HUES48 (cell line): Measurements from ENCODE around the gene CDK5RAP2.

Source experiments
- H3K27ac ChIP-seq: one replicate; pipeline ENCODE4 v1.7.0; 2013; ENCODE audit warnings: low read depth, low read length, inconsistent platforms
- H3K27me3 ChIP-seq: 2 replicates; pipeline ENCODE4 v1.6.1; 2013; ENCODE audit warnings: mild to moderate bottlenecking, low read length; ENCODE audit not compliant: control insufficient read depth, insufficient read depth
- H3K36me3 ChIP-seq: 2 replicates; pipeline ENCODE4 v1.6.1; 2013; ENCODE audit warnings: low read length; ENCODE audit not compliant: control insufficient read depth, insufficient read depth
- H3K4me1 ChIP-seq: 2 replicates; pipeline ENCODE4 v1.6.1; 2013; ENCODE audit warnings: mild to moderate bottlenecking, low read length; ENCODE audit not compliant: control insufficient read depth, insufficient read depth
- H3K4me3 ChIP-seq: 2 replicates; pipeline ENCODE4 v1.5.1; 2013; ENCODE audit warnings: mild to moderate bottlenecking, low read depth, low read length
- H3K9ac ChIP-seq: 2 replicates; pipeline ENCODE4 v1.6.1; 2013; ENCODE audit warnings: mild to moderate bottlenecking, low read depth, low read length, moderate library complexity
- H3K9me3 ChIP-seq: 2 replicates; pipeline ENCODE4 v1.6.1; 2013; ENCODE audit warnings: low read length; ENCODE audit not compliant: control insufficient read depth, insufficient read depth

CDK5RAP2 gene

DNA sequence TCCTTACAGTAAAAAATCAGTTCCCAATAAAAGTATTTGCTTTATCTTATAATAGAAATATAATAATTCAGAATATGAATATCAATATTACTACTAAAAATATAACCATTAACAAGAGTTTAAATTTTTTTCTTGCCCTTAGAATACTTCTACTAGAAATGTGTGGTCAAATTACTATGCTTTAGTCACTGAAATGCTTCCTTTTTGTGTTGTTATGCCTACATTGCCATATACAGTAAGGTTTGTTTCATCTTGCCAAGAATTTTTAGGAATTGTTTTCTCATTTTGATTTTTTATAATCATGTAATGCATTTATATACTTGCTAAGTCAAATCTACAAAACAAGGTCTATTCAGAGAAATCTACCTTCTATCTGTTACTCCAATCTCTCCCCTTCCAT is 181.7 kb downstream of the CDK5RAP2 start:
- Histone ChIP-seq H3K9me3 (no peaks in the 10 kb centered on the region), H3K36me3 (peaks cover 91% of the 10 kb centered on the region), H3K4me3 (no peak overlapping the region), H3K4me1 (no peaks in the 10 kb centered on the region), H3K27me3 (no peaks in the 10 kb centered on the region), H3K27ac (no peak overlapping the region), H3K9ac (no peak overlapping the region)

GRCh38 chr9:120397453-120397852 is 182.5 kb downstream of the CDK5RAP2 start:
- Histone ChIP-seq H3K27ac (no peak overlapping the region), H3K9me3 (no peaks in the 10 kb centered on the region), H3K36me3 (peaks cover 91% of the 10 kb centered on the region), H3K4me1 (no peaks in the 10 kb centered on the region), H3K9ac (no peak overlapping the region), H3K4me3 (no peak overlapping the region), H3K27me3 (no peaks in the 10 kb centered on the region)

- H3K36me3 ChIP-seq = peaks cover 92% of the 10 kb centered on the region
- no peak overlapping the region for H3K27ac ChIP-seq
- no peaks in the 10 kb centered on the region for H3K4me1 ChIP-seq
- H3K9ac ChIP-seq = no peak overlapping the region
- no peaks in the 10 kb centered on the region for H3K9me3 ChIP-seq
- no peak overlapping the region for H3K4me3 ChIP-seq
- H3K27me3 ChIP-seq = no peaks in the 10 kb centered on the region
Measured at GRCh38 chr9:120396931-120397330, 183.0 kb downstream of the CDK5RAP2 start.

DNA sequence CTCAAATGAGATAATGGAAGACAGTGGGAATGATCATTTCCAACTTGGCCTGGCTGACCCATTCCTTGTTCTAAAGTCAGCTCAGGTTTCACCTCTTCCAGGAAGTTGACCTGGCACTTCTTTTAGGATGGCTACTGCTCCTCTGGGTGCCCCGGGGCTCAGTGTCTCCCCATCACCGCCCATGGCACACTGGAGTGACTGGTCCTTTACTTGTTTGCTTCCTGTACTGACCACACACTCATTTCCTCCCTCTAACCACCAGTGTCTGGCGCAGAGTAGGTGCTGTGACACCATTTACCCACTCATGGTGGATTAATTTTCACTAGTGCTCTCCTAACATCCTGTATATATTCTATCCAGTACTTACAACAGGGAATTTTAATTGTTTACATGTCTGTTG is 183.5 kb downstream of the CDK5RAP2 start:
- no peaks in the 10 kb centered on the region for H3K27me3 ChIP-seq
- no peaks in the 10 kb centered on the region for H3K4me1 ChIP-seq
- no peak overlapping the region for H3K4me3 ChIP-seq
- peaks cover 97% of the 10 kb centered on the region for H3K36me3 ChIP-seq
- H3K27ac ChIP-seq = no peak overlapping the region
- no peak overlapping the region for H3K9ac ChIP-seq
- no peaks in the 10 kb centered on the region for H3K9me3 ChIP-seq

DNA sequence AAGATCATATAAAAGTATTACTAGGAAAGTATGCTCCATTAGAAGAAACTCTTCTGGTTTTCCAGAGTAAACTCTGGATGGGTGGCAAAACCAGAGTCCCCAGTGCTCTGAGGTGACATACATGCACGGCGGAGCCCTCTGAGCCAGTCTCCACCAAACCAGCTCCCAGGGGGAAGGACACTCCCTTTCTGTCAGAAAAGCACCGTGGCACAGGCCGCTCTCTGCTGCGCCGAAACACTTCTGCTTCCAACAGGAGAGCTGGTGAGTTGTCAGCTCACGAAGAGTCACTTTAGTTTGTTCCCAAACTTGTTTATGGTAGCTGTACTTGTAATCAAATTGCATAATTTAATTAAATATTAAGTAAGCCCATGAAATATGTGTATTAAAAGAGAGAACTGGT is 184.6 kb downstream of the CDK5RAP2 start:
- peaks cover 97% of the 10 kb centered on the region for H3K36me3 ChIP-seq
- H3K9ac ChIP-seq = no peak overlapping the region
- no peaks in the 10 kb centered on the region for H3K27me3 ChIP-seq
- H3K27ac ChIP-seq = no peak overlapping the region
- no peaks in the 10 kb centered on the region for H3K9me3 ChIP-seq
- no peak overlapping the region for H3K4me3 ChIP-seq
- no peaks in the 10 kb centered on the region for H3K4me1 ChIP-seq

GRCh38 chr9:120394058-120394669 is 185.8 kb downstream of the CDK5RAP2 start:
- peaks cover 97% of the 10 kb centered on the region for H3K36me3 ChIP-seq
- no peaks in the 10 kb centered on the region for H3K9me3 ChIP-seq
- H3K4me3 ChIP-seq = no peak overlapping the region
- H3K27ac ChIP-seq = no peak overlapping the region
- no peaks in the 10 kb centered on the region for H3K27me3 ChIP-seq
- no peak overlapping the region for H3K9ac ChIP-seq
- no peaks in the 10 kb centered on the region for H3K4me1 ChIP-seq

DNA sequence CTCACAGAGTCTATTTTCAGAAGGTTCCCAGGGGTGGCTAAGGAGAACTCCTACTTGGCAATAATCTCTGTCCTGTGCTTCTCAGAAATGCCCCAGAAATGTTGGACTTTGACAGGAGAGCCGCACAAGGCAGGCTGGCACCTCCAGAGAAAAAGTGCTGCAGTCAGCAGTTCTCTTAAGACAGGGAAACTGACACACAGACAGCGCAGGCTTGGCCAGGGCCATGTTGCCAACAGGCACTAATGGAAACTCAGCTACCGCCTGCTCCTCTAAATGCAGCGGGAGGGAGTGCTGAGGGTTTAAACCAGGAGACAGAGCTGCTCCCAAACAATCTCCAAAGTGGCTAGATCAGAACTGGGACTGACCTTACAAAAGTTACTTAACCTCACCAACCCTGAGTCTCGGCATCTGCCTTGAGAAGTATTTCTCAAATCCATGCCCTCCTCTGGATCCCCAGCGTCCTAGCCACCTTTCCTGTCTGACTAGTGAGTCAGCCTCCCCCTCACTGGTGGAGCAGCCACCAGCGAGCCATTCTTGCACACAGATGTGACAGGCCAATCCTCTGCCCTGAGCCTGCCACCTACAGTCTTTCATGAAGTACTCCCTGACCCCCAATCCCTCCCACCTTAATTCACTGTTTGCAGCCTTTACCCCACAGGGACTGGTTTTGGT is 186.4 kb downstream of the CDK5RAP2 start:
- H3K4me3 ChIP-seq = no peak overlapping the region
- H3K4me1 ChIP-seq = no peaks in the 10 kb centered on the region
- peaks cover 97% of the 10 kb centered on the region for H3K36me3 ChIP-seq
- no peak overlapping the region for H3K9ac ChIP-seq
- H3K9me3 ChIP-seq = no peaks in the 10 kb centered on the region
- H3K27me3 ChIP-seq = no peaks in the 10 kb centered on the region
- no peak overlapping the region for H3K27ac ChIP-seq

DNA sequence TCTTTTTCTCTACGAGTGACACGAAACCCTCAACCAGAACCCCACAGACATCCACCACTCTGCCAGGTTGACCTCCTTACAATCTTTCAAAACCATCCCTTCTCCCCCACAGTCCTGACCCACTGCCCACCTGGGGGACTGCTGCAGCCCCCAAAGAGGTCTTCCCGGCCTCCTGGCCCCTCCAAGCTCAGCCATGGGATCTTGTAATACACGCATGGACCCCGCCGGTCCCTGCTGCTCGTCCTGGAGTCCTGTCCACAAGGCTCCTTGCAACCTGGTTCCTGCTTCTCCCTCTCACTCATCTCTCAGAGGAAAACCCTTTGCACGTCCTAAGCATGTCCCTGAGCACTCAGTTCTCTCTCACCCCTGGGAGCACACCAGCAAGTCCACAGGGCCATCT is 187.3 kb downstream of the CDK5RAP2 start:
- Histone ChIP-seq H3K36me3 (peaks cover 92% of the 10 kb centered on the region), H3K4me1 (no peaks in the 10 kb centered on the region), H3K27ac (no peak overlapping the region), H3K9ac (no peak overlapping the region), H3K27me3 (no peaks in the 10 kb centered on the region), H3K4me3 (no peak overlapping the region), H3K9me3 (no peaks in the 10 kb centered on the region)

DNA sequence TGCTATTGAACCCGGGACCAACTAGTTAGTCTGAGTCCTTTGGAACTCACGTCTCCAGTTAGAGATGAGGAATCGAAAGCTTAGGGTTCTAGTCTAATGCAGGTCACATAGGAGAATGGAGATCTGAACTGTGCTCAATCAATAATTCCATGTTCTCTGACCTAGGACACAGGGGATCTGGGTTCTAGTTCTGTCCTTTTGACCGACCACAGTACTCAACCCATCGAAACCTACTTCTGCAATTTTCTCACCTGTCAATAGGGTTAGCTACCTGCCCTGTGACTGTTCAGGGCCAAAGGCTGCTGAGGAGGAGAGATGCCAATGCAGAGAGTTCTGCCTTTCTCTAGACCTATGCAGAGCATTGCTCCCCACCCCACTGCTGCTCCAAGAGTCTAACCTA is 187.7 kb downstream of the CDK5RAP2 start:
- Histone ChIP-seq H3K9ac (no peak overlapping the region), H3K27ac (no peak overlapping the region), H3K4me3 (no peak overlapping the region), H3K4me1 (no peaks in the 10 kb centered on the region), H3K9me3 (no peaks in the 10 kb centered on the region), H3K27me3 (no peaks in the 10 kb centered on the region), H3K36me3 (peaks cover 89% of the 10 kb centered on the region)

DNA sequence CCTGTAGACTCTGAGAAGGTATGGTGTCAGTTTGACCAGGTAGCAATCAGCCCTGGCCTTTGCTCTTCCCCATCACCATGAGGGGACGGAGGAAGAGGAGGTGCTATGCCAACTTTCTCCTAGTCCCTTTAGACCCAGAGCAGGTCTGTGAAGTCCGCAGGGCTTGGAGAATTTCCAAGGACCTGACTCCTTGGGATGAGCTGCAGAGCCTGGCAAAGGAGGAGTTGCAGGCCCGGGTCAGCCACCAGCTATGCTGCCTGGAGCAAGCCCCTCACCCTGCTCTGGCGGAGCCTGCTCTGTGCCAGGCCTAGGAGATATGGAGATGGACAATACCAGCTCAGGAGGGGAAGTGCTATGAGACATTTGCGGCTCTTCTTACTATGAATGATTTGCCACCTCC is 188.3 kb downstream of the CDK5RAP2 start:
- H3K9ac ChIP-seq = no peak overlapping the region
- no peaks in the 10 kb centered on the region for H3K9me3 ChIP-seq
- peaks cover 84% of the 10 kb centered on the region for H3K36me3 ChIP-seq
- H3K4me3 ChIP-seq = no peak overlapping the region
- no peak overlapping the region for H3K27ac ChIP-seq
- no peaks in the 10 kb centered on the region for H3K4me1 ChIP-seq
- no peaks in the 10 kb centered on the region for H3K27me3 ChIP-seq

GRCh38 chr9:120390637-120391190 is 189.3 kb downstream of the CDK5RAP2 start:
- no peaks in the 10 kb centered on the region for H3K4me1 ChIP-seq
- H3K27ac ChIP-seq = no peak overlapping the region
- peaks cover 75% of the 10 kb centered on the region for H3K36me3 ChIP-seq
- no peaks in the 10 kb centered on the region for H3K9me3 ChIP-seq
- no peaks in the 10 kb centered on the region for H3K27me3 ChIP-seq
- H3K9ac ChIP-seq = no peak overlapping the region
- no peak overlapping the region for H3K4me3 ChIP-seq
